ENCODE results near the gene IRGQ.

DNA sequence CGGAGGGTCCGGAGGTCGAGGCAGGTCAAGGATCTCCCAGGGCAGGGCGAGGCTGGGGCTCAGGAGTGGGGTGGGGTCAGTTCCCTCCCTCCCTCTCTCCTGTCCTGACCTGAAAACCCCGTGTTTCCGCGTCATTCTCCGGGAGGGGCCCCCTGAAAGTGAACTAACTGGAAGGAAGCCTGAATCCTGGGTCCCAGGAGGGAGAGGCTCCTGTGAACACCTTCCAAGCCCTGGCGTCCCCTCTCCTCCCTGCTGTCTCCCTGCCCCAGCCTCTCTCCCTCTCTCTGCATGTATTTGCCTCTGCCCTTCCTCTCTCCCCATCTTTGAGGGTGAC is 44.5 kb upstream of the IRGQ start:
- TF ChIP-seq, protein P1, sequence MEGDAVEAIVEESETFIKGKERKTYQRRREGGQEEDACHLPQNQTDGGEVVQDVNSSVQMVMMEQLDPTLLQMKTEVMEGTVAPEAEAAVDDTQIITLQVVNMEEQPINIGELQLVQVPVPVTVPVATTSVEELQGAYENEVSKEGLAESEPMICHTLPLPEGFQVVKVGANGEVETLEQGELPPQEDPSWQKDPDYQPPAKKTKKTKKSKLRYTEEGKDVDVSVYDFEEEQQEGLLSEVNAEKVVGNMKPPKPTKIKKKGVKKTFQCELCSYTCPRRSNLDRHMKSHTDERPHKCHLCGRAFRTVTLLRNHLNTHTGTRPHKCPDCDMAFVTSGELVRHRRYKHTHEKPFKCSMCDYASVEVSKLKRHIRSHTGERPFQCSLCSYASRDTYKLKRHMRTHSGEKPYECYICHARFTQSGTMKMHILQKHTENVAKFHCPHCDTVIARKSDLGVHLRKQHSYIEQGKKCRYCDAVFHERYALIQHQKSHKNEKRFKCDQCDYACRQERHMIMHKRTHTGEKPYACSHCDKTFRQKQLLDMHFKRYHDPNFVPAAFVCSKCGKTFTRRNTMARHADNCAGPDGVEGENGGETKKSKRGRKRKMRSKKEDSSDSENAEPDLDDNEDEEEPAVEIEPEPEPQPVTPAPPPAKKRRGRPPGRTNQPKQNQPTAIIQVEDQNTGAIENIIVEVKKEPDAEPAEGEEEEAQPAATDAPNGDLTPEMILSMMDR (IDR thresholded peaks at IDR 0.05) = no peak
- peak in 1 of 4 donors; percentile 25 for TF ChIP-seq POLR2A (IDR thresholded peaks at IDR 0.05)

Measured in esophagus squamous epithelium (tissue), 4 donors.